ENCODE data around the gene ALKBH3. TPM values are rescaled to one million over a fixed set of nuclear protein-coding genes. Genes with fewer than 3 reads are reported as not detected.

Gene ALKBH3
- total RNA-seq, 1 donor = 47.8 TPM

DNA sequence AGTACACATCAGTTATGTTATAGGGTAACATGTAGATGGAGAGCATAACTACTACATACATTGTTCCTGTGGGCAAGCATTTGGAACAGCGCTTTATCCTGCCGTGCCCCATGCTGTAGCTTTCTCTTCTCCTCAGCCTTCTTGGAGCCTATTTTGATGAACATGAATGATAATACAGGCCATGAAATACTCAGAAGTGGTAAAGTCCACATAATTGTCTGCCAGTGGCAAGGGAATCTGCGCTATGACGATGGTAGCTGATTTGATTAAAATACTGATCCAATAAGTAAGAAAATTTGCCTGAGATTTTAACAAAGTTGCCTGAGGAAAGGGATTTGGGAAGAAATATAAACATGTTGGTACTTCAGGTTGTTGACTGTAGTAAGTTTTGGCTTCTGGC, 23.3 kb downstream of the ALKBH3 start:
- Histone ChIP-seq H3K9me3 (ENCODE audit: low read depth, low read length) (no peaks in the 10 kb centered on the region), H3K27ac (ENCODE audit: low read depth, low read length) (no peak overlapping the region), H3K4me1 (ENCODE audit: insufficient read depth, low read length) (peaks cover 8% of the 10 kb centered on the region), H3K36me3 (ENCODE audit: insufficient read depth, low read length) (peaks cover 7% of the 10 kb centered on the region), H3K4me2 (ENCODE audit: insufficient read depth, low read length) (no peak overlapping the region), H4K20me1 (ENCODE audit: insufficient read depth, low read length) (peaks cover 6% of the 10 kb centered on the region), H3K79me2 (ENCODE audit: insufficient read depth, low read length) (peaks cover 4% of the 10 kb centered on the region), H3K27me3 (ENCODE audit: insufficient read depth, low read length) (no peaks in the 10 kb centered on the region), H2AFZ (ENCODE audit: low read length) (no peak overlapping the region), H3K4me3 (ENCODE audit: insufficient read depth, low read length) (no peak overlapping the region)
- no peak for DNase-seq (ENCODE audit: insufficient read length, low spot score, missing footprints)
- TF ChIP-seq, protein P1, sequence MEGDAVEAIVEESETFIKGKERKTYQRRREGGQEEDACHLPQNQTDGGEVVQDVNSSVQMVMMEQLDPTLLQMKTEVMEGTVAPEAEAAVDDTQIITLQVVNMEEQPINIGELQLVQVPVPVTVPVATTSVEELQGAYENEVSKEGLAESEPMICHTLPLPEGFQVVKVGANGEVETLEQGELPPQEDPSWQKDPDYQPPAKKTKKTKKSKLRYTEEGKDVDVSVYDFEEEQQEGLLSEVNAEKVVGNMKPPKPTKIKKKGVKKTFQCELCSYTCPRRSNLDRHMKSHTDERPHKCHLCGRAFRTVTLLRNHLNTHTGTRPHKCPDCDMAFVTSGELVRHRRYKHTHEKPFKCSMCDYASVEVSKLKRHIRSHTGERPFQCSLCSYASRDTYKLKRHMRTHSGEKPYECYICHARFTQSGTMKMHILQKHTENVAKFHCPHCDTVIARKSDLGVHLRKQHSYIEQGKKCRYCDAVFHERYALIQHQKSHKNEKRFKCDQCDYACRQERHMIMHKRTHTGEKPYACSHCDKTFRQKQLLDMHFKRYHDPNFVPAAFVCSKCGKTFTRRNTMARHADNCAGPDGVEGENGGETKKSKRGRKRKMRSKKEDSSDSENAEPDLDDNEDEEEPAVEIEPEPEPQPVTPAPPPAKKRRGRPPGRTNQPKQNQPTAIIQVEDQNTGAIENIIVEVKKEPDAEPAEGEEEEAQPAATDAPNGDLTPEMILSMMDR (IDR thresholded peaks at IDR 0.05; ENCODE audit: extremely low read depth, low read depth, low read length) = no peak

DNA sequence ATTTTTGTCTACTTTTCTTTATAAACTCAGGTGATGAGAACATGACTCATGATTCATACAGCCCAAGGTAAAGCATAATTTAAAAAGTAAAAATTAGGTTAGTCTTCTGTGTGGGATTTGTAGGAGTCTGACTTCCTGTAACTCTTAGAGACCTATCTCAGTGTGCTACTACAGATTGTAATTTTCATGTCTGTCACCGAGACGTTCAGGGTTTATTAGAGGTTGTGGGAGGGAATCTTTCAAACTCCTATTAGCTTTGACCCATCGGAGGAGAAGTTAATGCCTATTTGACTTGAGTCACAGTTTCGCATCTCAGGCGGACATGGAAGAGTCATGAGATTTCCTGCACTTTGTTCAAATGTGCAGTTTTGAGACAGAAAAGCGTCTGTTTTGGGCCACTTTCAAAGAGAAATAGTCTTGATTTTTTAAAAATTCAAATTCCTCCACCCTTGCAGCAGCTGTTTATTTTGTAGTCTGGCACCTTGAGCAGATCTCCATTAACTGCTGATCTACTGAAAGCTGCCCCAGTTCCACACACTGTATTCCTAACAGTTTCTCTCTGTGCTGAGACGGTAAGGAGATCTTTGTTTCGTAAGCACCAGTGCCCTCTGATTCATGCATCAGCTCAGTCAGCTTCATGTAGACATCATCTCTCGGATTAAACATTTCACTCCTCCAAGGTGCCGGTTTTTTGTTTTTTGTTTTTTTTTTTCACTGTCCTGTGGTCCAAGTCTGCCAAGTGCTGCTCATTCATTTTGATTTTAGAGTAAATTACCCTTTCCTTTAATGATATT, 24.3 kb downstream of the ALKBH3 start:
- H3K27ac ChIP-seq (ENCODE audit: low read depth, low read length) = peak overlapping the region; percentile 24

DNA sequence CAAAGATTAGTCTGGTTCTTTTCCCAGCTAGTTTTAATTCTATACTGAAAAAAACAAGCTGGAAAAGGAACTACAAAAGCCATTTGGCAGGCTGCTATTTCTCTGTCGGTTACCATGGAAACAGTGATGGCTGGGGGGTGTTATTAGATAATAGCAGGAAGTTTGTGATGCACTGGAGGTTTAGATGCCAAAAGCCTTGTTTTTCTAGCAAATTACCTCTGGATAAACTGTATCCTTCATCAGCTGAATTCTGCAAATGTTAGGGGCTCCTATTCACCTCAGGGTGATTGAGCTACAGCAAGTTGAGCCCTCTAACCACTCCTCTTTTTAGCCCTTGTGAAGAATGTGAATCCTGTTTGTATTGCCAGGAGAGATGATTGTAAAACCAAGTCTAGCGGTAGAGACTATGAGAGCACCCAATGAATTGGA, 25.2 kb downstream of the ALKBH3 start:
- Histone ChIP-seq H2AFZ (ENCODE audit: low read length) (no peak overlapping the region), H4K20me1 (ENCODE audit: insufficient read depth, low read length) (peaks cover 6% of the 10 kb centered on the region), H3K27me3 (ENCODE audit: insufficient read depth, low read length) (no peaks in the 10 kb centered on the region), H3K79me2 (ENCODE audit: insufficient read depth, low read length) (peaks cover 4% of the 10 kb centered on the region), H3K4me2 (ENCODE audit: insufficient read depth, low read length) (no peak overlapping the region), H3K4me3 (ENCODE audit: insufficient read depth, low read length) (no peak overlapping the region), H3K4me1 (ENCODE audit: insufficient read depth, low read length) (peaks cover 8% of the 10 kb centered on the region), H3K27ac (ENCODE audit: low read depth, low read length) (peak overlapping the region; percentile 24), H3K9me3 (ENCODE audit: low read depth, low read length) (no peaks in the 10 kb centered on the region), H3K36me3 (ENCODE audit: insufficient read depth, low read length) (peaks cover 11% of the 10 kb centered on the region)
- TF ChIP-seq, protein P1 (IDR thresholded peaks at IDR 0.05; ENCODE audit: extremely low read depth, low read depth, low read length) = no peak
- no peak for DNase-seq (ENCODE audit: insufficient read length, low spot score, missing footprints)

More for the DNA sequence above, 24.3 kb downstream of the ALKBH3 start:
- Histone ChIP-seq H3K9me3 (ENCODE audit: low read depth, low read length) (no peaks in the 10 kb centered on the region), H3K4me2 (ENCODE audit: insufficient read depth, low read length) (no peak overlapping the region), H3K4me3 (ENCODE audit: insufficient read depth, low read length) (no peak overlapping the region), H3K4me1 (ENCODE audit: insufficient read depth, low read length) (peaks cover 8% of the 10 kb centered on the region), H2AFZ (ENCODE audit: low read length) (no peak overlapping the region), H4K20me1 (ENCODE audit: insufficient read depth, low read length) (peaks cover 6% of the 10 kb centered on the region), H3K27me3 (ENCODE audit: insufficient read depth, low read length) (no peaks in the 10 kb centered on the region), H3K36me3 (ENCODE audit: insufficient read depth, low read length) (peaks cover 11% of the 10 kb centered on the region), H3K79me2 (ENCODE audit: insufficient read depth, low read length) (peaks cover 4% of the 10 kb centered on the region)
- no peak for DNase-seq (ENCODE audit: insufficient read length, low spot score, missing footprints)
- TF ChIP-seq, protein P1 (IDR thresholded peaks at IDR 0.05; ENCODE audit: extremely low read depth, low read depth, low read length) = no peak

All from osteoblast (primary cell).